ENCODE results near the gene TRPT1. TPM values are rescaled to one million over a fixed set of nuclear protein-coding genes. Genes with fewer than 3 reads are reported as not detected.

TRPT1 gene
- total RNA-seq, 1 experiment from 2014 or later = 58.8 TPM

GRCh38 chr11:64185175-64185692 lies 40.8 kb downstream of the TRPT1 start (continued):
- TF ChIP-seq CTCF (IDR thresholded peaks at IDR 0.05) (no peak), SMAD3 (CRISPR knock-in tag; IDR thresholded peaks at IDR 0.05; ENCODE audit: borderline replicate concordance) (peak; percentile 78; the same call in 1 of the 2 replicates), ETV6 (CRISPR knock-in tag; IDR thresholded peaks at IDR 0.05) (0 out of 2 replicates have a peak, but pooled peaks have one; percentile 78), USF1 (CRISPR knock-in tag; IDR thresholded peaks at IDR 0.05) (peak; percentile 96), ZBTB21 (CRISPR knock-in tag; IDR thresholded peaks at IDR 0.05; ENCODE audit: borderline replicate concordance) (peak; percentile 63; the same call in 1 of the 2 replicates), HMGA2 (CRISPR knock-in tag; IDR thresholded peaks at IDR 0.05) (no peak), ATF6 (CRISPR knock-in tag; IDR thresholded peaks at IDR 0.05) (0 out of 2 replicates have a peak, but pooled peaks have one; percentile 21), FOXP1 (CRISPR knock-in tag; IDR thresholded peaks at IDR 0.05; ENCODE audit: borderline replicate concordance) (peak; percentile 97), IRF2 (CRISPR knock-in tag; IDR thresholded peaks at IDR 0.05; ENCODE audit: borderline replicate concordance, low read depth) (peak; percentile 90; the same call in 1 of the 2 replicates), ERG (CRISPR knock-in tag; IDR thresholded peaks at IDR 0.05) (0 out of 2 replicates have a peak, but pooled peaks have one; percentile 69), ZNF281 (CRISPR knock-in tag; IDR thresholded peaks at IDR 0.05) (peak; percentile 80; the same call in 1 of the 2 replicates), FOXJ3 (CRISPR knock-in tag; IDR thresholded peaks at IDR 0.05; ENCODE audit: borderline replicate concordance) (no peak), PRDM15 (CRISPR knock-in tag; IDR thresholded peaks at IDR 0.05) (no peak; the same call in 1 of the 2 replicates), ZNF423 (CRISPR knock-in tag; IDR thresholded peaks at IDR 0.05) (no peak), RORB (CRISPR knock-in tag; IDR thresholded peaks at IDR 0.05) (no peak), SOX15 (CRISPR knock-in tag; IDR thresholded peaks at IDR 0.05) (no peak), ZNF425 (CRISPR knock-in tag; conservative IDR thresholded peaks at IDR 0.05) (no peak), GABPB1 (CRISPR knock-in tag; IDR thresholded peaks at IDR 0.05) (peak; percentile 38; the same call in 1 of the 2 replicates), FOXK1 (CRISPR knock-in tag; IDR thresholded peaks at IDR 0.05) (peak; percentile 90), SMAD4 (CRISPR knock-in tag; IDR thresholded peaks at IDR 0.05) (no peak), NR3C1 (CRISPR knock-in tag; conservative IDR thresholded peaks at IDR 0.05; ENCODE audit: low read depth) (no peak), NFATC4 (CRISPR knock-in tag; IDR thresholded peaks at IDR 0.05) (no peak), E2F4 (CRISPR knock-in tag; IDR thresholded peaks at IDR 0.05; ENCODE audit: borderline replicate concordance, low read depth) (0 out of 2 replicates have a peak, but pooled peaks have one; percentile 55)
